HCT116 (cell line): ENCODE measurements around the gene IFT122. TPM values are rescaled to one million over a fixed set of nuclear protein-coding genes. Genes with fewer than 3 reads are reported as not detected.

Experiments
- ATAC-seq: fragments of 200-7000 bp; cut with Tn5 transposase; 2 replicates; pipeline ENCODE4 v1.9.1; 2020; ENCODE audit warnings: mild to moderate bottlenecking, moderate library complexity
- BruUV-seq: library from RNA; stranded (reverse); fragments of 400-500 nt; replicated peaks from 2 replicates; lab custom pipeline; 2021; lab: Mats Ljungman, UMichigan
- CTCF ChIA-PET: fragments of 300-600 bp; sonication (Branson Sonifier 250); formaldehyde crosslinking; loops from one replicate; lab custom pipeline; 2021; ENCODE audit warnings: antibody characterized with exemption; lab: Charles Lee
- POLR2A ChIA-PET: fragments of 300-600, 350-600 bp; sonication (Branson Sonifier 250); formaldehyde crosslinking; loops from one replicate; lab custom pipeline; 2021; ENCODE audit warnings: antibody characterized with exemption; lab: Charles Lee
- RAD21 ChIA-PET, 2 experiments: fragments of 300-600 bp; sonication (Branson Sonifier 250); formaldehyde crosslinking; loops; one replicate each; lab custom pipeline; 2023; ENCODE audit warnings: low total read pairs in 2 of 2; ENCODE audit not compliant: uncharacterized antibody in 2 of 2, unreplicated experiment in 2 of 2, low non-redundant PET in 1 of 2; lab: Charles Lee
- DNase-seq: peaks from one replicate; pipeline ENCODE4 v3.0.0-alpha.2; 2010; ENCODE audit warnings: low read depth, low spot score
- H2AFZ ChIP-seq: fragments of 200-600 bp; shearing (Covaris generic), sonication (generic); 2 replicates; pipeline ENCODE4 v1.6.1; 2017; ENCODE audit warnings: low read depth, mixed run types, mixed read lengths, antibody characterized with exemption, low read length; ENCODE audit not compliant: poor library complexity, severe bottlenecking
- H3K27ac ChIP-seq: 2 replicates; pipeline ENCODE4 v1.5.1; 2012; ENCODE audit warnings: low read depth, low read length
- H3K27me3 ChIP-seq: fragments of 200-600 bp; sonication (generic); 2 replicates; pipeline ENCODE4 v1.6.1; 2016; ENCODE audit warnings: mixed run types, low read length, mixed read lengths; ENCODE audit not compliant: insufficient read depth
- H3K36me3 ChIP-seq, 2 experiments: fragments of 200-500 bp in 1 of 2; fragments of 200-600 bp in 1 of 2; sonication (Bioruptor generic) in 1 of 2; sonication (generic) in 1 of 2; 2 replicates each; pipeline versions ENCODE4 v1.5.1 to v1.6.1; 2014 to 2016; ENCODE audit warnings: low read length in 2 of 2, inconsistent platforms in 1 of 2, mixed read lengths in 1 of 2, mixed run types in 1 of 2; ENCODE audit not compliant: insufficient read depth in 2 of 2, control insufficient read depth in 1 of 2
- H3K4me1 ChIP-seq, 2 experiments: fragments of 200-600 bp in 1 of 2; sonication (generic) in 1 of 2; 2 replicates each; pipeline versions ENCODE4 v1.5.1 to v1.6.1; 2012 to 2017; ENCODE audit warnings: low read length in 2 of 2, inconsistent platforms in 1 of 2, mild to moderate bottlenecking in 1 of 2, mixed read lengths in 1 of 2, mixed run types in 1 of 2, moderate library complexity in 1 of 2; ENCODE audit not compliant: insufficient read depth in 2 of 2, control insufficient read depth in 1 of 2
- H3K4me2 ChIP-seq: fragments of 200-600 bp; sonication (generic); 2 replicates; pipeline ENCODE4 v1.6.1; 2017; ENCODE audit warnings: mixed run types, low read length, mixed read lengths
- H3K4me3 ChIP-seq, 2 experiments: fragments of 200-600 bp in 1 of 2; sonication (generic) in 1 of 2; replicated peaks in 1 of 2; 2 replicates each; pipeline ENCODE4 v1.5.1; 2011 to 2016; ENCODE audit warnings: low read length in 2 of 2, control low read depth in 1 of 2, low read depth in 1 of 2, mild to moderate bottlenecking in 1 of 2, mixed read lengths in 1 of 2, mixed run types in 1 of 2
- H3K79me2 ChIP-seq: fragments of 200-600 bp; sonication (generic); 2 replicates; pipeline ENCODE4 v1.6.1; 2017; ENCODE audit warnings: mild to moderate bottlenecking, mixed run types, low read length, moderate library complexity, mixed read lengths; ENCODE audit not compliant: insufficient read depth
- H3K9ac ChIP-seq: fragments of 200-600 bp; sonication (generic); 2 replicates; pipeline ENCODE4 v1.6.1; 2016; ENCODE audit warnings: low read length, mixed read lengths
- H3K9me2 ChIP-seq: fragments of 200-600 bp; sonication (generic), shearing (Covaris generic); 2 replicates; pipeline ENCODE4 v1.6.1; 2017; ENCODE audit warnings: mixed run types, mild to moderate bottlenecking, moderate library complexity; ENCODE audit not compliant: insufficient read depth
- H3K9me3 ChIP-seq, 2 experiments: fragments of 200-500 bp in 1 of 2; fragments of 200-600 bp in 1 of 2; sonication (Bioruptor generic) in 1 of 2; sonication (generic) in 1 of 2; 2 replicates each; pipeline ENCODE4 v1.6.1; 2014 to 2017; ENCODE audit warnings: low read length in 2 of 2, mixed read lengths in 2 of 2, inconsistent platforms in 1 of 2, low read depth in 1 of 2, mild to moderate bottlenecking in 1 of 2, mixed run types in 1 of 2, moderate library complexity in 1 of 2; ENCODE audit not compliant: control insufficient read depth in 1 of 2, insufficient read depth in 1 of 2
- H4K20me1 ChIP-seq: fragments of 200-600 bp; sonication (generic), shearing (Covaris generic); 2 replicates; pipeline ENCODE4 v1.6.1; 2017; ENCODE audit warnings: mixed run types, mild to moderate bottlenecking, moderate library complexity; ENCODE audit not compliant: insufficient read depth
- CBX3 ChIP-seq: IDR thresholded peaks from 2 replicates; pipeline ENCODE4 v1.6.1; 2012; ENCODE audit warnings: low read depth
- CEBPB ChIP-seq: IDR thresholded peaks from 2 replicates; pipeline ENCODE4 v1.6.1; 2012; ENCODE audit warnings: low read depth
- EGR1 ChIP-seq: IDR thresholded peaks from 2 replicates; pipeline ENCODE4 v1.6.1; 2012; ENCODE audit warnings: low read depth
- ELF1 ChIP-seq: IDR thresholded peaks from 2 replicates; pipeline ENCODE4 v1.6.1; 2012; ENCODE audit warnings: low read depth, borderline replicate concordance
- EZH2phosphoT487 ChIP-seq: fragments of 200-600 bp; IDR thresholded peaks from 2 replicates; pipeline ENCODE4 v1.6.1; 2018; ENCODE audit warnings: antibody characterized with exemption, borderline replicate concordance
- FOSL1 ChIP-seq: IDR thresholded peaks from 2 replicates; pipeline ENCODE4 v1.6.1; 2012; ENCODE audit warnings: low read depth
- MAX ChIP-seq: IDR thresholded peaks from 2 replicates; pipeline ENCODE4 v1.6.1; 2012
- POLR2A ChIP-seq: IDR thresholded peaks from 2 replicates; pipeline ENCODE4 v1.7.0; 2011; ENCODE audit warnings: borderline replicate concordance; ENCODE audit not compliant: insufficient read depth, insufficient read length; ENCODE audit errors: extremely low read depth
- POLR2AphosphoS5 ChIP-seq: IDR thresholded peaks from 2 replicates; pipeline ENCODE4 v1.6.1; 2011; ENCODE audit warnings: mild to moderate bottlenecking, low read depth, low read length, moderate library complexity
- REST ChIP-seq: IDR thresholded peaks from 2 replicates; pipeline ENCODE4 v1.6.1; 2012; ENCODE audit warnings: low read depth
- YY1 ChIP-seq: IDR thresholded peaks from 2 replicates; pipeline ENCODE4 v1.6.1; 2011; ENCODE audit warnings: low read length, low read depth, moderate library complexity, mild to moderate bottlenecking; ENCODE audit not compliant: insufficient replicate concordance; ENCODE audit errors: extremely low read depth
- ZBTB33 ChIP-seq: IDR thresholded peaks from 2 replicates; pipeline ENCODE4 v1.6.1; 2011; ENCODE audit warnings: mild to moderate bottlenecking, low read length, moderate library complexity; ENCODE audit not compliant: insufficient replicate concordance; ENCODE audit errors: extremely low read depth
- ZNF274 ChIP-seq: fragments of 200-500 bp; sonication (Bioruptor generic); IDR thresholded peaks from 2 replicates; pipeline ENCODE4 v1.6.1; 2014; ENCODE audit warnings: mild to moderate bottlenecking, low read depth, low read length, inconsistent platforms
- intact Hi-C: fragments of 100-400 bp; cut with micrococcal nuclease; formaldehyde crosslinking; loops from 2 replicates; pipeline ENCODE4 v1.10.0; 2022
- total RNA-seq: library from RNA; stranded (reverse); gene quantifications from one replicate; pipeline ENCODE4 v1.2.1, GENCODE V29; 2021; ENCODE audit not compliant: unreplicated experiment

Gene IFT122
- total RNA-seq, 1 experiment from 2014 or later = 21.4 TPM

GRCh38 chr3:129552287-129553050 is 112.4 kb downstream of the IFT122 start:
- Histone ChIP-seq H3K79me2 (no peaks in the 10 kb centered on the region), H2AFZ (no peak overlapping the region), H3K4me3 (no peak overlapping the region), H3K9me2 (no peaks in the 10 kb centered on the region), H3K4me2 (no peak overlapping the region), H3K27ac (no peak overlapping the region), H3K36me3 (no peaks in the 10 kb centered on the region), H4K20me1 (no peaks in the 10 kb centered on the region), H3K27me3 (no peaks in the 10 kb centered on the region), H3K9ac (no peak overlapping the region), H3K9me3 (no peaks in the 10 kb centered on the region), H3K4me1 (peaks cover 0 to 6% of the 10 kb centered on the region in 2 experiments; a peak in 1 of 4 replicates)
- ATAC-seq = 0 out of 2 replicates have a peak, but pooled peaks have one; percentile 24
- ChIA-PET RAD21 (no interaction called here), CTCF (interaction anchor here (2.1 kb wide), 1 partner anchor 62 kb away, joined by 8 read pairs; no protein-coding TSS in a partner anchor), POLR2A (no interaction called here)
- no peak for DNase-seq
- TF ChIP-seq CBX3 = no peak
- no TSS peak for BruUV-seq
- intact Hi-C loops = no loop called here

DNA sequence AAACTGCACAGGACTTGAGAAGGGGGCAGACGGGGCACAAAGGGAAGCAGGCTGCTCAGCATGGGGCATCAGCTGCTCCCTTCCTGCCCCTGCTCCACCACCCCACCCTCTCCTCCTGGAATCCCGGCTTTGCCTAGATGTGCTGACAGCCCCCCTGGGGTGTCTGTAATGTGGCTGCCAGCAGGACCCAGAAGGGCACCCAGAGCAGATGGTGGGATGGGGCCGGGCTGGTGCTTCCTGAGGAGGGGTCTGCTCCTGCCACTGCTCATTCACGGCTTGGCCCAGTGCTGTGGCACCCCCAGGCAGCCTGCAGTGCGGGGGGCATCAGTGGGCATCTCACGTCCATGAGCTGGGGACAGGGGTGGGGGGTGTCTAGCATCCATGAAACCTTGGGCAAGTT is 113.1 kb downstream of the IFT122 start:
- Histone ChIP-seq H3K9me2 (no peaks in the 10 kb centered on the region), H3K79me2 (no peaks in the 10 kb centered on the region), H3K27me3 (no peaks in the 10 kb centered on the region), H3K9me3 (no peaks in the 10 kb centered on the region), H3K4me3 (no peak overlapping the region), H3K36me3 (no peaks in the 10 kb centered on the region), H3K4me1 (peaks cover 0 to 6% of the 10 kb centered on the region in 2 experiments; a peak in 1 of 4 replicates), H3K9ac (no peak overlapping the region), H3K27ac (no peak overlapping the region), H2AFZ (no peak overlapping the region), H4K20me1 (no peaks in the 10 kb centered on the region), H3K4me2 (no peak overlapping the region)
- BruUV-seq = no TSS peak
- intact Hi-C loops = no loop called here
- POLR2A ChIA-PET = no interaction called here
- RAD21 ChIA-PET = no interaction called here
- CTCF ChIA-PET = no interaction called here
- no peak for ATAC-seq
- TF ChIP-seq YY1 (no peak), POLR2A (no peak), POLR2AphosphoS5 (no peak), ZNF274 (no peak), MAX (no peak), CEBPB (no peak), CBX3 (no peak), FOSL1 (no peak), EZH2phosphoT487 (no peak), ELF1 (no peak), REST (no peak), ZBTB33 (no peak), EGR1 (no peak)
- no peak for DNase-seq
